NCI-H2029 treated with DMSO at 0.1 percent for 48 hours (cell line): Measurements from ENCODE around the gene DIP2B.

Source experiments
- DNase-seq: peaks from one replicate; lab custom pipeline; 2025; lab: John Stamatoyannopoulos, UW

DIP2B gene

GRCh38 chr12:50636505-50636904 is 131.7 kb downstream of the DIP2B start:
- DNase-seq, result no peak

DNA sequence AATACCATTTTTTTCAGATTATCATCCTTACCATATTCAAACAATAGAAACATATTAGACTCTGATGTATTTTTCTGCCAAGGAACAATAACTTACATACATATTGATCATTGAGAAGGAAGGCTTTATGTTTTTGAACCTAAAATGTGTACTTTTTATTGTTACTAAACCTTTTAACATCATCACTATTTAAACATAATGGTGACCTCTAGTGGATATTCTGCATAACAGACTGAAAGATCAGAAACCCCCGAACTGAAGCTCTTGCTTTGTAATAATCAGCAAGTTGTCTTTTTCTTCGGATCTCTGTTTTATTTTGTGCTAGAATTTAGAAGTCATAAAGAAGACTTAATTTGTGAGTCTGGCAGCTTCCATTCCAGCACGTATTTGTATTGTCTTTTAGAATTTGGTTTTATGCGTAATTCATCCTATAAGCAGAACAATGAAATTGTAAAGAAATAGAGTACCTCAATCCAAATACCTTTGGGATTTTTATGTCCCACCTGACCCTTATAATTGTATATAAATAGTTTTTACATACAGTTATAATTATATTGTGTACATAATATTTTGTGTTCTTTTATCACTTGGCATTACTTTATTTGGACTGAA is 133.2 kb downstream of the DIP2B start:
- peak; percentile 64 for DNase-seq

- DNase-seq, result no peak
Measured at GRCh38 chr12:50638482-50638880, 133.7 kb downstream of the DIP2B start.

DNA sequence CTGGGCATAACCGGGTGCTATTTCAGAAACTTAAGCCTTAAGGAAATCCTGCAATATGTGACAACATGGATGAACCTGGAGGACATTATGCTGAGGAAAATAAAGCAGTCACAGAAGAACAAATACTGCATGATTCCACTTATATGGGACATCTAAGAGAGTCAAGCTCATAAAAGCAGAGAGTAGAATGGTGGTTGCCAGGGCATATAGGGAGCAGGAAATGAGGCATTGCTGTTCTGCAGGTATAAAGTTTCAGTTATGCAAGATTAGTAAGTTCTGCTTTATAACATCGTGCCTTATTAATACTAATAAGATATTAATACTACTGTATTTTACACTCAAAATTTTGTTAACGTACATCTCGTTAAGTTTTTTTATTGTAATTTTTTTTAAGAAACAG is 134.9 kb downstream of the DIP2B start:
- DNase-seq, result no peak

DNA sequence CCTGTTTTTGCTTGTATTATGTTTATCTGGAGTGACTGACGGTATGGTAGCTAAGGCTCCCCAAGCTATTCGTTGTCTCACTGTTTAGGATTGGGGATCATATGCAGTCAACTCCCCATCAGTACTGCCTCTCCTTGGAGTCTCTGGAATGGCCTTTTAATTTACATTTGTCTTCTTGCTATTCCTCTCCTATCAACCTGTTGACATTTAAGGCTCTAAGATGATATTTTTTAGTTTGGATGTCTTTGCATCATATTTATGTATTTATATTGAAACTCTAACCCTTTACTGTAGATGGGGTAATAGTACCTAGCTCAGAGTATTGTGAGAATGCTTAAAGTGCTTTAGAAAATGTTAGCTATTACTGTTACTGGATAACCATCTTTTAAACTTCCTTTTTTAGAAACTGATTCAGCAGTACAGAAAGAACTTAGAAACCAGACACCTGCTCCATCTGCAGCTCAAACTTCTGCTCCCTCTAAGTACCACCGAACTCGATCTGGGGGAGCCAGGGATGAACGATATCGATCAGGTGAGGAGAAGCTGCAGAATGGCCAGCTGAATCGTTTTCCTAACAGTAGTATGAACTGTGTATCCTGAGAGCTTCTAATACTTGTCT is 135.6 kb downstream of the DIP2B start:
- DNase-seq, result no peak

DNA sequence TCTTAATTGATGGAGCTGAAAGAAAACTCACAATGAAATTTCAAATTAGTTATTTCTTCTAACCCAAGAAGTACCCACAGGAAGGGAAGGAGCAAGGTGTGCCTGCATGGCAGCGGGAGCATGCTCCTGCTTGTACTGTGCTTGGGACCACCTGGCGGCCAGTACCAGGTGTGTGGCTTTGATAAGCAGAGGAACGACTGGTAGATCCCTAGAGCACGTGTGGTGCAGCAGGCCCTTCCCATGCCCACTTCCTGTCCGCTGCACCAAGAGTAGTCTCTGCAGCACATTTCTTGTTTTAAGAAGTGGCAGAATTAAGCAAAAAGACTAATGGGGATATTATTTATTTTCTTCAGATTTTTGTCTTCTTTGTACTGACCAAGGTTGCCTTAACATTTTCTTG is 136.8 kb downstream of the DIP2B start:
- no peak for DNase-seq

DNA sequence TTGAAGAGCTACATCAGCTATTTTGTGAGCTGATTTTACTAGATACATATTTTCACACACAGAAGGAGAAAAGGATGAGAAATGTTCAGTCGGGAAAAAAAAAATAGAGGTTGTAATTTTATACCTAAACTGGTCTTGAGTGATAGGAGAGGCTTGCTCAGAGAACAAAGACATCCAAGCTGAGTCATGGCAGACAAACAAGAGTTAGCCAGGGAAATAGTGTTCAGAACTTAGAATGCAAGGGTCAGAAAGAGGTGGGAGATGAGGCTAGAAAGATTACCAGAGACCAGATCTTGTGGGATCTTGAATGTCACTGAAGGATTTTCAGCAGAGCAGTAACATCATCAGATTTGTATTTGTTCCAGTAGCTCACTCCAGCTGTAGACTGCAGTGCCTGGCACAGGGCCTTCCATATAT is 137.3 kb downstream of the DIP2B start:
- DNase-seq, result peak; percentile 31

DNA sequence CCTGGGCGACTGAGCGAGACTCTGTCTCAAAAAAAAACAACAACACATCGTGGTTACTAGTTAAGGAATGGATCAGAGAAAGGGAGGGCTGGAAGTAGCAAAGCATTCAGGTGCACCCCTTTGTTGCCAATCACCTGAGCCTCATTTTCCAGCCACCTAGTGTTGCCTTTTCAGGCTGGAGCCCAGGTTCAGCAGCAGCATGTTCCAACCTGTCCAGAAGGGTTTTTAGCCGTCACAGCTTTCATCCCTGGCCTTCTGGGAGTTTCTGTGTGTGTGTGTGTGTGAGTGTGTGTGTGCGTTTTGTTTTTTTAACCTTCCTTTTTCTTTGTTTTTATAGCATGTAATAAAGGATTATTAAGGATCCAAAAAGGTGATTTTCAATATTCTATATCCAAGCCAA is 138.0 kb downstream of the DIP2B start:
- DNase-seq, result no peak

DNA sequence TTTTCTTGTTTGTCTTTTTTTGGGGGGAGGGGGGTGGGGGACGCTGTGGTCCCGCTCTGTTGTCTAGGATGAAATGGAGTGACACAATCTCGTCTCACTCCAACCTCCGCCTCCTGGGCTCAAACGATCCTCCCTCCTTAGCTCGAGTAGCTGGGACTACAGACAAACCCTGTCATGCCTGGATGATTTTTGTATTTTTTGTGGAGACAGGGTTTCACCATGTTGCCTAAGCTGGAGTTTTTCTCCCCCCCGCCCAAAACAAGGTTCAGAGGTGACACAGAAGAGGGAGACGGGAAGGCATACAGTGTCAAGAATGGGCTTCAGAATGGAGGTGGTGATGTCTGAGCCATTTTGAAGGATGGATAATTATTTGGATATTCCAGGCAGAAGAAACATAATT is 142.2 kb downstream of the DIP2B start:
- peak; percentile 49 for DNase-seq

DNA sequence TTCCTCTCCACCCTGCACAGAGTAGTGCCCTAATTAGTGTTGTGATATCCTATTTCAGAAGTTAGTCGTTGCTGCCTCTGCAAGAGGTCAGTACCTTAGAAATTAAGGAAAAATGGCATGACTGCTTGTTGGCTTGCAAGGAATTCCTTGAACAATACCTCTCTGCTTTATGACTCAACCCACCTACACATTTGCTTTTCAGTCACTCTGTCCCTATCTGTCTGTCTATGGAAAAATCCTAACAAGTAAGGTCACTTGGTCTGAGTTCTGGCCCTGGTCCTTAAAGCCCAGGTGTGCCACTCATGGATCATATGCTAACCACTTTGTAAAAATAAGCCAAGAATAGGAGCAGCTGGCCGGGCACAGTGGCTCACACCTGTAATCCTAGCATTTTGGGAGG is 142.7 kb downstream of the DIP2B start:
- peak; percentile 54 for DNase-seq

DNA sequence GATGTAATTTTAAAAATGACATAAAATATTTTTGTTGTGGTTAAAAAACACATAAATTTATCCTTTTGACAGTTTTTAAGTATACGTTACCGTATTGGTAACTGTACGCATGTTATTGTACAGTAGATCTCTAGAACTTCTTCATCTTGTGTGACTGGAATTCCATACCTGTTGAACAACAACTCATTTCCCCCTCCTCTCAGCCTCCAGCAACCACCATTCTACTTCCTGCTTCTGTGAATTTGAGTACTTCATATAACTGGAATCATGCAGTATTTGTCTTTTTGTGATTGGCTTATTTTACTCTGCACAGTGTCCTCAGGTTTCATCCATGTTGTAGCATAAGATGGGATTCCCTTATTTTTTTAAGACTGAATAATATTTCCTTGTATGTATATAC is 145.5 kb downstream of the DIP2B start:
- DNase-seq, result peak; percentile 50

DNA sequence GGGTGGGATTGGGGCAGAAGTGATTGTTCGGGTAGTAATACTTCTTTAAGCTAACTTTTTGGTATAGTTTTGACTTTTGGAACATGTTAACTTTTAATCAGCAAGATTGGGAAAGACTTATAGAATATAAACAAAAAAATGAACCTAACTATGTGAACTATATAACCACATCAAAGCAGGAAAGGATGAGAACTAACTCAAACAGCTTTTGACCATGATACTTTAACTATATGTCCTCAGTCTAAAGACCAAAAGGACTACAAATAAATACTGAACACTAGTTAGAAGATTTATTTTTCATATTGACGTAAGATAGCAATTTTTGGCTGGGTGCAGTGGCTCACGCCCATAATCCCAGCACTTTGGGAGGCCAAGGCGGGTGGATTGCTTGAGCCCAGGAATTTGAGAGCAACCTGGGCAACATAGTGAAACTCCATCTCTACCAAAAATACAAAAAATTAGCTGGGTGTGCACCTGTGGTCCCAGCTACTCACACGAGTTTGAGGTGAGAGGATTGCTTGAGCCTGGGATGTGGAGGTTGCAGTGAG is 150.7 kb downstream of the DIP2B start:
- DNase-seq, result no peak

- DNase-seq, result peak; percentile 65
Measured at GRCh38 chr12:50659260-50659659, 154.5 kb downstream of the DIP2B start.

DNA sequence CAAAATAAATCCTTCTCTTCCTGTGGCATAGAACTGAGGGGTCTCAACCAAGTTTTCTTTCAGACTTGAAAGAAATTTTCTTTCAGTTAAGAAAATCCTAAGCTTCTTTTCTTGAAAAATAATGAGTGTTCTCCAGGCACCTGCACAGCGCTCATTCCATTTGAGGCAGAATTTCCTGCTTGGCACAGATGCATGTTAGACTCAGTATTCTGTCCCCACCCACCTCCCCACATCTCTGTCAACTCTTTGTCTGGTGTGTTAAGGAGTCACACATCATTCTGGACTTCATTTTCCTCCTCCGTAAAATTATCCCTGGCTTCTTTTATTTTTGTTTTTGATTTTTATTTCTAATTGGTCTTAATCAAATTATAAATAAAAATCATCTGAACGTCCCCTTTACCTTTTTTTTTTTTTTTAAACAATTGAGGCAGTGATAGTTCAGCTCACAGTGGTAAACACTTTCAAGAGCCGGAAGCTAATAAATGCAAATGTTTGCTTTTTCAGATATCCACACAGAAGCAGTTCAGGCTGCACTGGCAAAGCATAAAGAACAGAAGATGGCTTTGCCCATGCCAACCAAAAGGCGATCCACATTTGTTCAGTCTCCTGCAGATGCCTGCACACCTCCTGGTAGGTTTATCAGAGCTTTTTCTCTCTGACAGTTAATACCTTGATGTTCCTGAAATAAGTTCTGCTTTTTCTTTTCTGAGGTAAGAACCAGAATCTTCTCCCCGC is 155.1 kb downstream of the DIP2B start:
- peak; percentile 88 for DNase-seq

GRCh38 chr12:50660425-50660822 is 155.6 kb downstream of the DIP2B start:
- DNase-seq, result no peak

GRCh38 chr12:50661300-50662115 is 156.7 kb downstream of the DIP2B start:
- DNase-seq, result no peak

- no peak for DNase-seq
Measured at GRCh38 chr12:50662116-50662510, 157.3 kb downstream of the DIP2B start.

DNA sequence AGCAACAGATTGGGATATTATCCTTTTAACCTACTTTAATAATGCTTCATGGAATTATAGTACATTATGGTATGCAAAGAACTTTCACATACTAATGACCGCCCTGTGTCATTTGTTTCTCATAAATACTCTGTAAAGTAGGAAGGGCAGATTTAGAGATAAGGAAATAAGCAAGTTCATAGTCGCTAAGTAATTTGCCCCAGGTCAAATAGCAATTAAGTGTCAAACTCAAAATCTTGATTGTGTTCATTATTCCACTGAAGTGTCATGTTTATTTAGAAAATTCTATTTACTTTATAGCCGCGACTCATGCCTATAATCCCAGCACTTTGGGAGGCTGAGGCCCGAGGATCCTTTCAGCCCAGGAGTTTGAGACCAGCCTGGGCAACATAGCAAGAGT is 160.4 kb downstream of the DIP2B start:
- no peak for DNase-seq

- no peak for DNase-seq
Measured at GRCh38 chr12:50665609-50666008, 160.8 kb downstream of the DIP2B start.

DNA sequence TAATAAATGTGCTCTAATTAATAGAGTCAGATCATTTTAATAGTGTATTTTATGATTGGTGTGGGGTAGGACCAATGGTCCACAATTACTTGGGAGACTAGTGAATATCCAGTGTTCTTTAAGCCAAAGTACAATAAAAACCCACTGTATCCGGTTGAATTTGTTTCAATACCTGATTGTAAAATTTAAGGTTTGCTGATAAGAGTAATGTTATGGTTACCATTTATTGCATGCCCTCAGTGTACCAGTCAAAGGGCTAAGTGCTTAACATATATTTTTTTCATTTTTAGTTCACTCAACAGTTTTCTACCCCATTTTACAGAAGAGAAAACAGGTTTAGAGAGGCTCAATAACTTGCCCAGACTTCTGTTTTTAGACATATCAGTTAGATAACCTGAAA is 161.2 kb downstream of the DIP2B start:
- no peak for DNase-seq

- DNase-seq, result no peak
Measured at GRCh38 chr12:50672158-50672557, 167.4 kb downstream of the DIP2B start.

DNA sequence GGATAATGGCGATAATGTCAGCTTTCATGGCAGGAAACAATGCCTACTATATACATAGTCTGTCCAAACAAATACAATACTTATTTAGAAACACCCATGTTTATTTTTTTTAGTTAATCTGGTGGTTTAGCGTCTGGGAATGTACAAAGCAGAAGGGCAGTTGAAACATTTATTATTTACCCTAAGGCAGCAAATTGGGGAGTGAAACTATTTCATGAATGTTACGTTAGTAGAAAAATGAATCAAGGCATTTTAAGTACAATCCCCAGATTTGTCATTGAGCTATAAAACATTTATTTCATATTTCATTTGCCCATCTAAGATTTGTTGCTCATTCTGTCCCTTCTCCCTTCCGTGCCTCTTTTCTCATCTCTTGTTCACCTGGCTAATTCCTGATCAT is 172.0 kb downstream of the DIP2B start:
- DNase-seq, result no peak
